Psoas muscle (tissue), 8 donors: ENCODE results near the gene ZFP36. TPM values are rescaled to one million over a fixed set of nuclear protein-coding genes. Genes with fewer than 3 reads are reported as not detected.

Source experiments
- ATAC-seq, 4 donors: fragments of 200-7000 bp; cut with Tn5 transposase; one replicate each; pipeline ENCODE4 v1.9.1; 2020; ENCODE audit warnings: moderate library complexity in 3 of 4, mild to moderate bottlenecking in 2 of 4
- DNase-seq, 2 donors: peaks; one replicate each; pipeline ENCODE4 v3.0.0-alpha.2; 2020
- H3K27ac ChIP-seq: fragments of 200-600 bp; one replicate; pipeline ENCODE4 v1.8.0; 2022
- H3K27me3 ChIP-seq, 3 donors: fragments of 200-600 bp in 1 of 3; one replicate each; pipeline versions ENCODE4 v1.6.1 to v1.8.0; 2013 to 2022; ENCODE audit warnings: low read length in 2 of 3, mild to moderate bottlenecking in 2 of 3, moderate library complexity in 1 of 3; ENCODE audit not compliant: insufficient read depth in 3 of 3
- H3K36me3 ChIP-seq, 2 donors: fragments of 200-600 bp in 1 of 2; one replicate each; pipeline versions ENCODE4 v1.6.1 to v1.8.0; 2013 to 2022; ENCODE audit warnings: low read depth in 1 of 2, mild to moderate bottlenecking in 1 of 2, moderate library complexity in 1 of 2; ENCODE audit not compliant: insufficient read depth in 1 of 2
- H3K4me1 ChIP-seq: fragments of 200-600 bp; one replicate; pipeline ENCODE4 v1.8.0; 2022
- H3K4me3 ChIP-seq: fragments of 200-600 bp; one replicate; pipeline ENCODE4 v1.8.0; 2022; ENCODE audit warnings: mild to moderate bottlenecking
- H3K9me3 ChIP-seq: fragments of 200-600 bp; one replicate; pipeline ENCODE4 v1.8.0; 2022
- CTCF ChIP-seq: fragments of 200-600 bp; IDR thresholded peaks from one replicate; pipeline ENCODE4 v1.8.0; 2022; ENCODE audit warnings: antibody characterized with exemption
- WGBS, 3 donors: extraction: QIAGEN DNeasy Blood & Tissue Kit; methylation state at CpG; one replicate each; pipeline versions ENCODE4 v1.1.6 to v1.1.7; 2013; 5-methylcytosine and 5-hydroxymethylcytosine counted together
- intact Hi-C, 2 donors: fragments of 100-400 bp; cut with DNase I; formaldehyde crosslinking; loops; one replicate each; pipeline versions ENCODE4 v1.11.0 to v1.14.2; 2022
- long read RNA-seq, 2 donors: library from polyadenylated mRNA; unstranded; transcript quantifications; one replicate each; pipeline ENCODE4 v2.0.0, GENCODE V29; 2021
- polyA plus RNA-seq, 3 donors: library from polyadenylated mRNA; stranded (reverse); fragments of 200-250 nt; gene quantifications; one replicate each; pipeline ENCODE4 v1.2.3, GENCODE V29; 2013
- total RNA-seq, 4 donors: library from RNA; stranded (reverse); fragmentation: NEBNext Ultra II Directional in 2 of 4; extraction: Animal tissue kit (Norgen Biotek cat#: 25700) in 2 of 4; gene quantifications; one replicate each; pipeline versions ENCODE4 v1.2.1 to v1.2.4, GENCODE V29; 2021 to 2023
- donor health status: healthy with polysubstance abuse.
- donor health status: DM: no; HTN: no; CAD: no; lungs with moderate emphysema.
- donor health status: Bipolar disorder and iron deficiency.
- donor health status: healthy.
- donor health status: DM: yes; HTN: yes; CAD: no.
- donor health status: DM: no; HTN: no; CAD: no.
- donor health status: DM: no; HTN: no; CAD: no.
- donor health status: DM: yes; HTN: yes; CAD: no.

ZFP36 gene
- total RNA-seq (100 to 1,000 TPM in 3 of 4 donors, 10 to 100 TPM in 1; 32.1 to 391 (median 184) TPM), polyA plus RNA-seq (100 to 1,000 TPM in 1 of 3 donors, 10 to 100 TPM in 2; 80.8 to 178 (median 83.3) TPM)
- long read RNA-seq, donor 1, transcript ZFP36-203 (2 exons, 1,786 nt), result major isoform, 48 of 83 reads
- long read RNA-seq, donor 1, partial matches to known transcripts, result 0 of 83 reads
- long read RNA-seq, donor 1, other reads (novel, unspliced or antisense), result 35 of 83 reads
- long read RNA-seq, donor 2, transcript ZFP36-203 (2 exons, 1,786 nt), result major isoform, 412 of 651 reads
- long read RNA-seq, donor 2, partial matches to known transcripts, result 0 of 651 reads
- long read RNA-seq, donor 2, other reads (novel, unspliced or antisense), result 239 of 651 reads

GRCh38 chr19:39406656-39407409, at the start of gene ZFP36:
Gene ZFP36, plus strand, starts transcription at chr19:39406847. Its CDS starts 58 bp downstream, at chr19:39406905.
- ATAC-seq (peak; percentile 26 to 45 (median 30)), DNase-seq (peak; percentile 59 to 95)
- H3K27me3 ChIP-seq, result no peaks in the 10 kb centered on the region
- H3K9me3 ChIP-seq, result no peaks in the 10 kb centered on the region
- no peak for TF ChIP-seq CTCF
- intact Hi-C loops, result no loop called here
- peak within 1 kb of the TSS; percentile 96 for H3K27ac ChIP-seq
- peaks cover 33% of the 10 kb centered on the region for H3K4me1 ChIP-seq
- WGBS, 3 donors, result 0% methylated on average over 39 to 56 of the region's 56 CpGs
- peaks cover 0 to 17% of the 10 kb centered on the region in 2 donors for H3K36me3 ChIP-seq
- H3K4me3 ChIP-seq, result peak within 1 kb of the TSS; percentile 97

- Histone ChIP-seq H3K27ac (no peak overlapping the region), H3K4me3 (no peak overlapping the region), H3K27me3 (no peaks in the 10 kb centered on the region), H3K36me3 (peaks cover 17 to 91% of the 10 kb centered on the region in 2 donors), H3K9me3 (no peaks in the 10 kb centered on the region), H3K4me1 (peaks cover 24% of the 10 kb centered on the region)
- no peak for TF ChIP-seq CTCF
- DNase-seq, result no peak
- WGBS, 3 donors, result 94 to 98% (median 98%) methylated on average over 3 of the region's 3 CpGs
- ATAC-seq, result no peak
- intact Hi-C loops, result no loop called here
These were observed 47.6 kb upstream of the ZFP36 start for GRCh38 chr19:39359026-39359425.

- H3K9me3 ChIP-seq, result no peaks in the 10 kb centered on the region
- H3K27ac ChIP-seq, result peak overlapping the region; percentile 9
- DNase-seq (no peak), ATAC-seq (no peak)
- 96 to 100% (median 100%) methylated on average over 1 of the region's 1 CpG for WGBS, 3 donors
- intact Hi-C loops, result no loop called here
- H3K4me3 ChIP-seq, result no peak overlapping the region
- peaks cover 17 to 78% of the 10 kb centered on the region in 2 donors for H3K36me3 ChIP-seq
- H3K27me3 ChIP-seq, result no peaks in the 10 kb centered on the region
- peaks cover 39% of the 10 kb centered on the region for H3K4me1 ChIP-seq
- no peak for TF ChIP-seq CTCF
These were observed 46.0 kb upstream of the ZFP36 start for GRCh38 chr19:39360599-39360998.

GRCh38 chr19:39362682-39363657, 43.7 kb upstream of the ZFP36 start:
- TF ChIP-seq CTCF, result no peak
- ATAC-seq (peak; percentile 48 to 78 (median 72)), DNase-seq (no peak)
- WGBS, 3 donors, result 27 to 51% (median 37%) methylated on average over 6 of the region's 6 CpGs
- Histone ChIP-seq H3K27me3 (no peaks in the 10 kb centered on the region), H3K27ac (peak overlapping the region; percentile 76), H3K4me3 (peak overlapping the region; percentile 11), H3K4me1 (peaks cover 45% of the 10 kb centered on the region), H3K9me3 (no peaks in the 10 kb centered on the region), H3K36me3 (peaks cover 5 to 66% of the 10 kb centered on the region in 2 donors)
- intact Hi-C loops, result no loop called here
